Endodermal cell (in vitro differentiated cells): ENCODE results near the gene TMEM174. TPM values are rescaled to one million over a fixed set of nuclear protein-coding genes. Genes with fewer than 3 reads are reported as not detected.

ENCODE experiments used
- DNase-seq: peaks from one replicate; pipeline ENCODE4 v3.0.0-alpha.2; 2017
- H3K27ac ChIP-seq: 2 replicates; pipeline ENCODE4 v1.5.1; 2013; ENCODE audit warnings: mild to moderate bottlenecking, low read depth, low read length, moderate library complexity
- H3K27me3 ChIP-seq: 2 replicates; pipeline ENCODE4 v1.6.1; 2013; ENCODE audit warnings: mild to moderate bottlenecking, low read length, moderate library complexity; ENCODE audit not compliant: insufficient read depth, control insufficient read depth, poor library complexity, severe bottlenecking
- H3K36me3 ChIP-seq: 2 replicates; pipeline ENCODE4 v1.7.0; 2013; ENCODE audit warnings: mild to moderate bottlenecking, low read length, moderate library complexity; ENCODE audit not compliant: control insufficient read depth, insufficient read depth
- H3K4me1 ChIP-seq: one replicate; pipeline ENCODE4 v1.7.0; 2013; ENCODE audit warnings: low read length; ENCODE audit not compliant: control insufficient read depth, insufficient read depth
- H3K4me3 ChIP-seq: 2 replicates; pipeline ENCODE4 v1.5.1; 2013; ENCODE audit warnings: mild to moderate bottlenecking, low read length, moderate library complexity
- H3K9ac ChIP-seq: 2 replicates; pipeline ENCODE4 v1.6.1; 2013; ENCODE audit warnings: mild to moderate bottlenecking, low read length, moderate library complexity; ENCODE audit not compliant: poor library complexity, severe bottlenecking; ENCODE audit errors: extremely low read depth
- H3K9me3 ChIP-seq: 2 replicates; pipeline ENCODE4 v1.6.1; 2013; ENCODE audit warnings: mild to moderate bottlenecking, low read length, moderate library complexity; ENCODE audit not compliant: control insufficient read depth
- H3K27ac Mint-ChIP-seq: 2 replicates; pipeline ENCODE4 v1.8.0; 2020; ENCODE audit warnings: mixed read lengths
- H3K27me3 Mint-ChIP-seq: 2 replicates; pipeline ENCODE4 v1.8.0; 2021; ENCODE audit warnings: mild to moderate bottlenecking, mixed read lengths; ENCODE audit not compliant: insufficient read depth
- H3K36me3 Mint-ChIP-seq: 2 replicates; pipeline ENCODE4 v1.8.0; 2020; ENCODE audit warnings: low read depth, mixed read lengths
- H3K4me1 Mint-ChIP-seq: 2 replicates; pipeline ENCODE4 v1.8.0; 2020; ENCODE audit warnings: mixed read lengths
- H3K4me3 Mint-ChIP-seq: 2 replicates; pipeline ENCODE4 v1.8.0; 2020; ENCODE audit warnings: mild to moderate bottlenecking, moderate library complexity, mixed read lengths
- H3K9me3 Mint-ChIP-seq: 2 replicates; pipeline ENCODE4 v1.8.0; 2020; ENCODE audit warnings: mild to moderate bottlenecking, mixed read lengths
- CTCF ChIP-seq: fragments of 200-600 bp; sonication (generic); conservative IDR thresholded peaks from 2 replicates; pipeline ENCODE4 v1.5.0; 2021; ENCODE audit warnings: antibody characterized with exemption, mild to moderate bottlenecking
- WGBS, 2 experiments: methylation state at CpG; one replicate each; pipeline versions ENCODE4 v1.1.5 to v1.1.7; 2013; ENCODE audit warnings: missing lambda C conversion rate in 2 of 2, mixed read lengths in 1 of 2; ENCODE audit not compliant: insufficient coverage in 1 of 2, insufficient read length in 1 of 2; 5-methylcytosine and 5-hydroxymethylcytosine counted together
- total RNA-seq, 2 donors: library from RNA; stranded (reverse); fragmentation: NEBNext Ultra II Directional in 1 of 2; extraction: Animal tissue kit (Norgen Biotek cat#: 25700) in 1 of 2; gene quantifications; 2 replicates in 1 of 2; 3 replicates in 1 of 2; pipeline ENCODE4 v1.2.1, GENCODE V29; 2021

TMEM174 gene
- total RNA-seq, 2 donors from 2014 or later = not detected

DNA sequence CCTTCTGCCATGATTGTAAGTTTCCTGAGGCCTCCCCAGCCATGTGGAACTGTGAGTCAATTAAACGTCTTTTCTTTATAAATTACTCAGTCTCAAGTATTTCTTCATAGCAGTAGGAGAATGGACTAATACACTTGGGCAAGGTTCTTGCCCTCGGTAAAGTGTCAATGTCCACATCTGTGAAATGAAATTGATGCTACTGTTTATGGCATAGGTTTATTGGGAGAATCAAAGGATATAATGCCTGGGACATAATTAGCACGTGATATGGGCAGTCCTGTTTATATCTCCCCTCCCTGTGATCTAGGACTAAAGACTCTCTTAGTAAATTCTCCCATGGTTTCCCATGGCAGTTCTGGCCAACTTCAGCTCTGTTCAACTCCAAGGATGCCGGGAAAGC, 19.4 kb downstream of the TMEM174 start:
- peaks cover 11% of the 10 kb centered on the region for H3K27me3 Mint-ChIP-seq
- no peak overlapping the region for H3K27ac Mint-ChIP-seq
- Histone ChIP-seq H3K9me3 (no peaks in the 10 kb centered on the region), H3K27me3 (peaks cover 10% of the 10 kb centered on the region), H3K27ac (no peak overlapping the region), H3K4me1 (no peaks in the 10 kb centered on the region), H3K36me3 (no peaks in the 10 kb centered on the region), H3K9ac (no peak overlapping the region), H3K4me3 (no peak overlapping the region)
- no peak for TF ChIP-seq CTCF
- H3K9me3 Mint-ChIP-seq = no peaks in the 10 kb centered on the region
- no peak for DNase-seq
- peaks cover 5% of the 10 kb centered on the region for H3K4me1 Mint-ChIP-seq
- WGBS, 2 experiments = 92 to 97% methylated on average over 3 to 4 of the region's 4 CpGs
- no peak overlapping the region for H3K4me3 Mint-ChIP-seq
- no peaks in the 10 kb centered on the region for H3K36me3 Mint-ChIP-seq

DNA sequence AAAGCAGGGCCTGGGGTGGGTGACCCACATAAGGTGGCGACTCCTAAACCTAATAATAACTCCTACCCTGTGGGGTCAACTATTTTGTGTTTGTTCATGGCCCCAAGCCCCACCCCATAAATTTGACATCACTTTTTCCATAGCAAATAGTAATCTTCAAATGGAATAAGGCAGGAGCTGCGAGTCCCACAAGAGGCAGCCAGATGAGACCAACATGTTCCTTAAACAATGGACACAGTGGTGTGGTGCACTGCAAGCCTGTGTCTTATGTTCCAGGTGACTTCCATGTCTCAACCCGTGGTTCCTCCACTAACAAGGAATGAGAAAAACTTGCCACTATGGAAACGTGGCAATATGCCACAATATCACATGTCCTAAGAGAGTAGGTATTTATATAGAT, 20.6 kb downstream of the TMEM174 start:
- H3K9me3 ChIP-seq = no peaks in the 10 kb centered on the region
- no peak for DNase-seq
- no peak for TF ChIP-seq CTCF
- no peaks in the 10 kb centered on the region for H3K4me1 ChIP-seq
- Mint-ChIP-seq H3K4me1 (peaks cover 5% of the 10 kb centered on the region), H3K27me3 (peaks cover 16% of the 10 kb centered on the region), H3K9me3 (no peaks in the 10 kb centered on the region), H3K4me3 (no peak overlapping the region), H3K36me3 (no peaks in the 10 kb centered on the region), H3K27ac (no peak overlapping the region)
- WGBS, 2 experiments = 95 to 100% methylated on average over 3 to 4 of the region's 4 CpGs
- no peak overlapping the region for H3K9ac ChIP-seq
- no peak overlapping the region for H3K27ac ChIP-seq
- H3K36me3 ChIP-seq = no peaks in the 10 kb centered on the region
- peaks cover 10% of the 10 kb centered on the region for H3K27me3 ChIP-seq
- H3K4me3 ChIP-seq = no peak overlapping the region

GRCh38 chr5:73196201-73196600, 23.2 kb downstream of the TMEM174 start:
- H3K27ac Mint-ChIP-seq = no peak overlapping the region
- Histone ChIP-seq H3K4me1 (no peaks in the 10 kb centered on the region), H3K36me3 (no peaks in the 10 kb centered on the region), H3K9me3 (no peaks in the 10 kb centered on the region), H3K27me3 (peaks cover 10% of the 10 kb centered on the region), H3K27ac (no peak overlapping the region), H3K9ac (no peak overlapping the region), H3K4me3 (no peak overlapping the region)
- no peaks in the 10 kb centered on the region for H3K36me3 Mint-ChIP-seq
- no peak for TF ChIP-seq CTCF
- DNase-seq = no peak
- H3K4me3 Mint-ChIP-seq = no peak overlapping the region
- no peaks in the 10 kb centered on the region for H3K9me3 Mint-ChIP-seq
- no peaks in the 10 kb centered on the region for H3K4me1 Mint-ChIP-seq
- H3K27me3 Mint-ChIP-seq = peaks cover 33% of the 10 kb centered on the region
- WGBS, 2 experiments = 89 to 94% methylated on average over 1 of the region's 1 CpG
